A673 (cell line): ENCODE results near the gene ETV3.

Source experiments
- EZH2 ChIP-seq: fragments of 200-600 bp; sonication (generic); IDR thresholded peaks from 2 replicates; pipeline ENCODE4 v1.6.1; 2017; ENCODE audit warnings: borderline replicate concordance, low read depth, mild to moderate bottlenecking, mixed read lengths, antibody characterized with exemption, low read length; ENCODE audit not compliant: poor library complexity, severe bottlenecking
- TF ChIP-seq, protein P1 (sequence below): fragments of 300-800, 200-600 bp; sonication (generic); conservative IDR thresholded peaks from 2 replicates; pipeline ENCODE4 v1.5.1; 2017; ENCODE audit warnings: low read depth, mild to moderate bottlenecking, antibody characterized with exemption, low read length, moderate library complexity, mixed read lengths

DNA sequence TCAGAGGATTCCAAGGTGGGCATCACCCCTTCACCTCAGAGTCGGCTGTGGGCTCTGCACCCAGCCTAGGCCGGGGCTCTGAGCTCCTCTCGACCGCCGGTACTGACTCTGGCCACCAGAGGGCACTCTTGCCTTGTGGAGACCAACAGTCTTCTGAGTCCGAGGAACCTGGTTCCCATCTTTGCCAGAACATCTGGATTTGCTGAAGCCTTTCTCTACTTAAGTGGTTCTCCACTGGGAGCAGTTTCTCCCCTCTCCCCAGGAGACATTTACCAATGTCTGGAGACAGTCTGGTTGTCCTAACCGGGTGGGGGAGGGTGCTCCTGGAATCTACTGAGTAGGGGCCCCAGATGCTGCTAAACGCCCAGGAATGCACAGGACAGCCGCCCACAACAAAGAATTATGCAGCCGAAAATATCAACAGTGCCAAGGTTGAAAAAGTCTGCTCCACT is 48.0 kb downstream of the ETV3 start:
- TF ChIP-seq, protein P1, sequence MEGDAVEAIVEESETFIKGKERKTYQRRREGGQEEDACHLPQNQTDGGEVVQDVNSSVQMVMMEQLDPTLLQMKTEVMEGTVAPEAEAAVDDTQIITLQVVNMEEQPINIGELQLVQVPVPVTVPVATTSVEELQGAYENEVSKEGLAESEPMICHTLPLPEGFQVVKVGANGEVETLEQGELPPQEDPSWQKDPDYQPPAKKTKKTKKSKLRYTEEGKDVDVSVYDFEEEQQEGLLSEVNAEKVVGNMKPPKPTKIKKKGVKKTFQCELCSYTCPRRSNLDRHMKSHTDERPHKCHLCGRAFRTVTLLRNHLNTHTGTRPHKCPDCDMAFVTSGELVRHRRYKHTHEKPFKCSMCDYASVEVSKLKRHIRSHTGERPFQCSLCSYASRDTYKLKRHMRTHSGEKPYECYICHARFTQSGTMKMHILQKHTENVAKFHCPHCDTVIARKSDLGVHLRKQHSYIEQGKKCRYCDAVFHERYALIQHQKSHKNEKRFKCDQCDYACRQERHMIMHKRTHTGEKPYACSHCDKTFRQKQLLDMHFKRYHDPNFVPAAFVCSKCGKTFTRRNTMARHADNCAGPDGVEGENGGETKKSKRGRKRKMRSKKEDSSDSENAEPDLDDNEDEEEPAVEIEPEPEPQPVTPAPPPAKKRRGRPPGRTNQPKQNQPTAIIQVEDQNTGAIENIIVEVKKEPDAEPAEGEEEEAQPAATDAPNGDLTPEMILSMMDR = peak; percentile 98
- TF ChIP-seq EZH2 = no peak
